ENCODE measurements around the gene AGTRAP. TPM values are rescaled to one million over a fixed set of nuclear protein-coding genes. Genes with fewer than 3 reads are reported as not detected.

The AGTRAP gene
- total and polyA plus RNA-seq, 2 of the 4 experiments (the other 2 are of a cell fraction): 21.5 to 57.7 TPM

DNA sequence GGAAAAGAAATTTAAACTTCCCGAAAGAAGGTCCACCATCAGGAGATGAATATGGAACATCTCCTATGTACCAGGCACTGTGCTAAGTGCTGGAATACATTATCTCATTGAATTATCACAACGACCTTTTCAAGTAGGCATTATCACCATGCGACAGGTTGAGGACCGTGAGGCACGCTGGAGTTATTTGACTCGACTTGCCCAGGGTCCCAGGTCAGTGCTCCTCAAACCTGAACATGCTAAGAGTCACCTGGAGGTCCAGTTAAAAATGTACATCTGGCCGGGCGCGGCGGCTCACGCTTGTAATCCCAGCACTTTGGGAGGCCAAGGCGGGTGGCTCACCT, 15.9 kb upstream of the AGTRAP start:
- CTCF ChIA-PET: interaction anchor here (0.6 to 1.2 kb wide), 4 partner anchors 38 to 684 kb away, joined by 4 to 9 read pairs (median 5); partner anchors contain the start of gene FBXO6
- no peak overlapping the region for H3K18ac ChIP-seq (ENCODE audit: low read depth, low read length)
- POLR2A ChIA-PET (ENCODE audit: unreplicated experiment): interaction anchor here (0.6 kb wide), 2 partner anchors 62 to 1329 kb away, joined by 3 to 4 read pairs; no protein-coding TSS in a partner anchor
- H2BK5ac ChIP-seq (ENCODE audit: low read depth, low read length, poor library complexity, severe bottlenecking): no peak overlapping the region
- no peak overlapping the region for H4K5ac ChIP-seq (ENCODE audit: low read depth, low read length)
- no peaks in the 10 kb centered on the region for H3K36me3 ChIP-seq (ENCODE audit: control insufficient read depth, insufficient read depth, low read length)
- H3K9me3 ChIP-seq (ENCODE audit: control insufficient read depth, insufficient read depth, low read length): no peaks in the 10 kb centered on the region
- H3K9me1 ChIP-seq (ENCODE audit: insufficient read depth, low read length): no peaks in the 10 kb centered on the region
- DNase-seq (no peak), ATAC-seq (ENCODE audit: low read depth) (no peak)
- TF ChIP-seq RAD21 (IDR thresholded peaks at IDR 0.05; ENCODE audit: low read length) (no peak), CHD1 (IDR thresholded peaks at IDR 0.05; ENCODE audit: low read depth, low read length) (no peak)
- H2AFZ ChIP-seq (replicated peaks; ENCODE audit: low read length, poor library complexity): no peak overlapping the region
- no peak overlapping the region for H3K9ac ChIP-seq (ENCODE audit: low read depth, low read length)
- no peak overlapping the region for H3K23ac ChIP-seq (ENCODE audit: low read depth, low read length)
- no peaks in the 10 kb centered on the region for H3K79me1 ChIP-seq (ENCODE audit: low read depth in 1 of 2, low read length in 2 of 2)
- peaks cover 21% of the 10 kb centered on the region for H3K27me3 ChIP-seq (ENCODE audit: control insufficient read depth, insufficient read depth, low read length)
- no peak overlapping the region for H2AK9ac ChIP-seq (replicated peaks; ENCODE audit: low read depth, low read length, poor library complexity)
- H2AK5ac ChIP-seq (ENCODE audit: low read depth, low read length): no peak overlapping the region
- H2BK120ac ChIP-seq (ENCODE audit: low read depth, low read length): no peak overlapping the region
- intact Hi-C loops (cut with micrococcal nuclease) (no loop called here), dilution Hi-C loops (cut with HindIII; ENCODE audit: low sequenced_read_pairs, unreplicated experiment) (no loop called here), in situ Hi-C loops (cut with MboI; ENCODE audit: low sequenced_read_pairs) (no loop called here)
- no peaks in the 10 kb centered on the region for H3K4me1 ChIP-seq (ENCODE audit: control insufficient read depth, insufficient read depth, low read length)
- H3K56ac ChIP-seq (ENCODE audit: extremely low read depth, insufficient read depth, low read length): no peak overlapping the region
- no peak overlapping the region for H4K8ac ChIP-seq (ENCODE audit: low read depth in 2 of 2, low read length in 2 of 2)
- H4K20me1 ChIP-seq (ENCODE audit: insufficient read depth, low read length): no peaks in the 10 kb centered on the region
- no peak overlapping the region for H3K14ac ChIP-seq (replicated peaks; ENCODE audit: low read depth, low read length)
- no peak overlapping the region for H3K4me3 ChIP-seq (ENCODE audit: insufficient read depth, low read depth, low read length)
- no peak overlapping the region for H2BK20ac ChIP-seq (ENCODE audit: low read depth, low read length)
- no TSS peak for BruUV-seq (replicated peaks)
- WGBS, 2 experiments (ENCODE audit: extremely low coverage in 2 of 2, insufficient read length in 1 of 2): 80% methylated on average over 7 of the region's 12 CpGs; no CpG with 5 or more reads in 1 of the 2 experiments
- H3K27ac ChIP-seq (ENCODE audit: insufficient read depth, low read length): no peak overlapping the region
- no peak overlapping the region for H2BK15ac ChIP-seq (ENCODE audit: low read depth, low read length)
- H3K4ac ChIP-seq (ENCODE audit: low read depth, low read length): no peak overlapping the region
- no peak overlapping the region for H3K4me2 ChIP-seq (ENCODE audit: low read depth, low read length)
- no peak overlapping the region for H4K91ac ChIP-seq (ENCODE audit: insufficient read depth, low read depth, low read length)

All from IMR-90 (cell line).